Smooth muscle cell (in vitro differentiated cells): ENCODE measurements around the gene KLK6. TPM values are rescaled to one million over a fixed set of nuclear protein-coding genes. Genes with fewer than 3 reads are reported as not detected.

ENCODE experiments used
- DNase-seq: peaks from one replicate; lab custom pipeline; 2025; ENCODE audit not compliant: unreplicated experiment; lab: John Stamatoyannopoulos, UW
- H2AFZ ChIP-seq: fragments of 200-600 bp; sonication (generic); 2 replicates; pipeline ENCODE4 v1.6.0; 2016; ENCODE audit warnings: antibody characterized with exemption, low read depth, mild to moderate bottlenecking
- H3F3A ChIP-seq: fragments of 200-600 bp; sonication (generic); 2 replicates; pipeline ENCODE4 v1.6.0; 2017; ENCODE audit warnings: antibody characterized with exemption, low read depth
- H3K27ac ChIP-seq: fragments of 200-600 bp; sonication (generic); 2 replicates; pipeline ENCODE4 v1.5.1; 2016; ENCODE audit warnings: low read depth, mild to moderate bottlenecking
- H3K27me3 ChIP-seq: fragments of 200-600 bp; sonication (generic); 2 replicates; pipeline ENCODE4 v1.6.1; 2016; ENCODE audit warnings: low read depth, mild to moderate bottlenecking
- H3K36me3 ChIP-seq: fragments of 200-600 bp; sonication (generic); 2 replicates; pipeline ENCODE4 v1.5.1; 2016; ENCODE audit warnings: low read depth
- H3K4me1 ChIP-seq: fragments of 200-600 bp; sonication (generic); 2 replicates; pipeline ENCODE4 v1.5.1; 2016; ENCODE audit warnings: low read depth
- H3K4me2 ChIP-seq: fragments of 200-600 bp; sonication (generic); 2 replicates; pipeline ENCODE4 v1.6.0; 2016; ENCODE audit warnings: mild to moderate bottlenecking
- H3K4me3 ChIP-seq: fragments of 200-600 bp; sonication (generic); 2 replicates; pipeline ENCODE4 v1.5.1; 2016; ENCODE audit warnings: mild to moderate bottlenecking
- H3K79me2 ChIP-seq: fragments of 200-600 bp; sonication (generic); 2 replicates; pipeline ENCODE4 v1.6.0; 2016; ENCODE audit warnings: low read depth, mild to moderate bottlenecking
- H3K9ac ChIP-seq: fragments of 200-600 bp; sonication (generic); 2 replicates; pipeline ENCODE4 v1.6.0; 2016; ENCODE audit warnings: low read depth
- H3K9me3 ChIP-seq: fragments of 200-600 bp; sonication (generic); replicated peaks from 2 replicates; pipeline ENCODE4 v1.5.1; 2016; ENCODE audit warnings: low read depth
- H4K20me1 ChIP-seq: fragments of 200-600 bp; sonication (generic); 2 replicates; pipeline ENCODE4 v1.6.0; 2016; ENCODE audit warnings: low read depth
- CTCF ChIP-seq: fragments of 200-600 bp; sonication (generic); IDR thresholded peaks from 2 replicates; pipeline ENCODE4 v1.5.1; 2017; ENCODE audit warnings: borderline replicate concordance, mild to moderate bottlenecking, antibody characterized with exemption; ENCODE audit not compliant: insufficient read depth, poor library complexity, severe bottlenecking
- WGBS: methylation state at CpG from one replicate; pipeline ENCODE4 v1.1.7; 2016; ENCODE audit warnings: low lambda C conversion rate; 5-methylcytosine and 5-hydroxymethylcytosine counted together
- polyA plus RNA-seq: library from polyadenylated mRNA; unstranded; fragments of >200 nt; fragmentation: Nextera tagmentation; extraction: Ambion mirVana; gene quantifications from 2 replicates; pipeline ENCODE4 v1.2.1, GENCODE V29; 2016
- total RNA-seq: library from RNA; depleted of rRNA; stranded (reverse); fragments of >200 nt; gene quantifications from 2 replicates; pipeline ENCODE4 v1.2.3, GENCODE V29; 2014

The KLK6 gene
- total and polyA plus RNA-seq, 2 experiments from 2014 or later, result 7.1 to 20.7 TPM

GRCh38 chr19:51003316-51003715 lies 33.9 kb upstream of the KLK6 start:
- no peaks in the 10 kb centered on the region for H3K9me3 ChIP-seq
- peaks cover 7% of the 10 kb centered on the region for H3K27me3 ChIP-seq
- WGBS, result 82% methylated on average over 7 of the region's 7 CpGs
- no peak overlapping the region for H3K4me2 ChIP-seq
- H3K9ac ChIP-seq, result no peak overlapping the region
- peaks cover 5% of the 10 kb centered on the region for H3K4me1 ChIP-seq
- no peaks in the 10 kb centered on the region for H4K20me1 ChIP-seq
- no peak overlapping the region for H3K4me3 ChIP-seq
- no peaks in the 10 kb centered on the region for H3K36me3 ChIP-seq
- no peak overlapping the region for H3K27ac ChIP-seq
- no peak for TF ChIP-seq CTCF
- H3F3A ChIP-seq, result no peaks in the 10 kb centered on the region
- DNase-seq, result no peak
- H2AFZ ChIP-seq, result no peak overlapping the region
- H3K79me2 ChIP-seq, result no peaks in the 10 kb centered on the region

- Histone ChIP-seq H3K9ac (no peak overlapping the region), H3K4me1 (peaks cover 5% of the 10 kb centered on the region), H2AFZ (no peak overlapping the region), H3K36me3 (no peaks in the 10 kb centered on the region), H4K20me1 (no peaks in the 10 kb centered on the region), H3K9me3 (no peaks in the 10 kb centered on the region), H3F3A (no peaks in the 10 kb centered on the region), H3K4me3 (no peak overlapping the region), H3K4me2 (no peak overlapping the region), H3K27me3 (peaks cover 7% of the 10 kb centered on the region), H3K79me2 (no peaks in the 10 kb centered on the region), H3K27ac (no peak overlapping the region)
- WGBS, result 68% methylated on average over 42 of the region's 42 CpGs
- DNase-seq, result no peak
- no peak for TF ChIP-seq CTCF
Measured at GRCh38 chr19:51002542-51003311, 33.3 kb upstream of the KLK6 start.

- Histone ChIP-seq H3F3A (no peaks in the 10 kb centered on the region), H3K27ac (no peak overlapping the region), H3K4me3 (no peak overlapping the region), H3K4me1 (peaks cover 5% of the 10 kb centered on the region), H2AFZ (no peak overlapping the region), H4K20me1 (no peaks in the 10 kb centered on the region), H3K79me2 (no peaks in the 10 kb centered on the region), H3K36me3 (no peaks in the 10 kb centered on the region), H3K9me3 (no peaks in the 10 kb centered on the region), H3K27me3 (peaks cover 7% of the 10 kb centered on the region), H3K9ac (no peak overlapping the region), H3K4me2 (no peak overlapping the region)
- DNase-seq, result no peak
- WGBS, result 67% methylated on average over 12 of the region's 12 CpGs
- no peak for TF ChIP-seq CTCF
Measured at GRCh38 chr19:51002089-51002532, 32.7 kb upstream of the KLK6 start.

- Histone ChIP-seq H2AFZ (no peak within 1 kb of the TSS), H3K9ac (no peak within 1 kb of the TSS), H3F3A (no peaks in the 10 kb centered on the region), H3K79me2 (no peaks in the 10 kb centered on the region), H3K4me1 (peaks cover 5% of the 10 kb centered on the region), H3K36me3 (no peaks in the 10 kb centered on the region), H3K27me3 (peaks cover 10% of the 10 kb centered on the region), H3K4me2 (no peak within 1 kb of the TSS), H3K4me3 (no peak within 1 kb of the TSS), H4K20me1 (no peaks in the 10 kb centered on the region), H3K27ac (no peak within 1 kb of the TSS), H3K9me3 (no peaks in the 10 kb centered on the region)
- no peak for TF ChIP-seq CTCF
- WGBS, result 42% methylated on average over 7 of the region's 7 CpGs
- no peak for DNase-seq
Measured at GRCh38 chr19:51001515-51001914, 32.1 kb upstream of the KLK6 start, which contains the start of gene KLK8. Gene KLK8 (minus strand): TSS chr19:51001604. CDS start chr19:51001167, 437 bp downstream.
